ENCODE measurements around the gene CD8B2. TPM values are rescaled to one million over a fixed set of nuclear protein-coding genes. Genes with fewer than 3 reads are reported as not detected.
A peak's percentile ranks its signal among the peaks of the same experiment; 100 is the strongest.
"Not testable (repeated sequence)": the region's sequence is repeated elsewhere in the genome, so short reads cannot be mapped to it uniquely, and the experiment has no call there.

The CD8B2 gene
- polyA plus RNA-seq (2013, experiment 1 of 2), result not detected
- 0.01 TPM for polyA plus RNA-seq (2013, experiment 2 of 2)

DNA sequence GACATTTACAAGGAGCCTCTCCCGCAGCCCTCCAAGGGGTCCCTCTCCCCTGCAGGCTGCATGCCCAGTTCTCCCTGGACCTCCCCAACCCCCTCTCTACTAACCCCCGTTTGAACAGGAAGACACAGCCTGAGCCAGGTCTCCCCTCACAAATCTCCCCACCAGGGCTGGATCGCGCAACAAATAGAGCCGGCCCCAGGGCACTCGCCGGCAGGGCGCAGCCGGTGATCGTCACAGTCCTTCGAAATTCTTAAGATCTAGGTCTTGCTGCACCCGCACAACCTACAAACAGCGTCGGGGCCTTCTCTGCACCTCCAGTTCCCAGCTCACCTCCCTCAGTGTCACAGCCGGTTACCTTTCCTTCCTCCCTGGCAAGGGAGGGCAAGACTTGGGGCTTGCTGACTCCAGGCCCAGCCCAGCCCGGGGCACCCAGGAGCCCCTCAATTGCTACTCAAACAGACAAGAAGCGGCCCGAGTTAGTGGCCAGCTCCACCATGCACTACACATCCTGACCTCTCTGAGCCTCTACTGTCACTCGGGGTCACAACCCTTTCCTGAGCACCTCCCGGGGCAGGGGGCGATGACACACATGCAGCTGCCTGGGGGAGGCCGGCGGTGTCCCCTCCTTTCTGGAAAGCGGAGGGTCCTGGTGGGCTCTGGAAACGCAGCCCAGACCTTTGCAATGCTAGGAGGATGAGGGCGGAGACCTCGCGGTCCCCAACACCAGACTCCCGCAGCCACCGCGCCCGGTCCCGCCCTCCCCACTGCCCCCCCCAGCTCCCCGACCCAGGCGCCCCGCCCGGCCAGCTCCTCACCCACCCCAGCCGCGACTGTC lies at the start of gene CD8B2:
CD8B2 (plus strand) TSS at position 814 of the 835 bp plus-strand sequence. CDS start 63 bp downstream, outside the sequence.
- H2BK120ac ChIP-seq (ENCODE audit: low read depth, low read length); H3K23ac ChIP-seq (ENCODE audit: low read length); H3K27ac ChIP-seq (ENCODE audit: low read depth, low read length); H3K9ac ChIP-seq (ENCODE audit: low read length); H3K79me1 ChIP-seq (ENCODE audit: low read length); H3K4me3 ChIP-seq (ENCODE audit: low read length); H3K4me2 ChIP-seq (ENCODE audit: low read length); H3K36me3 ChIP-seq (ENCODE audit: control insufficient read depth, insufficient read depth, low read length); H4K5ac ChIP-seq (ENCODE audit: low read length); H2BK15ac ChIP-seq (replicated peaks; ENCODE audit: low read depth); H2BK5ac ChIP-seq (ENCODE audit: low read length); H3K18ac ChIP-seq (ENCODE audit: low read length); H4K8ac ChIP-seq (ENCODE audit: low read depth, low read length); H3K27me3 ChIP-seq (ENCODE audit: insufficient read depth, low read length, poor library complexity); H3K4me1 ChIP-seq (ENCODE audit: control insufficient read depth, low read depth, low read length); H3K4ac ChIP-seq (ENCODE audit: low read depth, low read length); H3K79me2 ChIP-seq (ENCODE audit: control insufficient read depth, insufficient read depth, low read length); H2AK5ac ChIP-seq (ENCODE audit: low read length); H3K56ac ChIP-seq (ENCODE audit: low read length): not testable (repeated sequence)
- DNase-seq, result peak; percentile 8
- WGBS (ENCODE audit: extremely low coverage, insufficient coverage, low lambda C conversion rate), result no CpG with 5 or more reads among the region's 39 CpGs

DNA sequence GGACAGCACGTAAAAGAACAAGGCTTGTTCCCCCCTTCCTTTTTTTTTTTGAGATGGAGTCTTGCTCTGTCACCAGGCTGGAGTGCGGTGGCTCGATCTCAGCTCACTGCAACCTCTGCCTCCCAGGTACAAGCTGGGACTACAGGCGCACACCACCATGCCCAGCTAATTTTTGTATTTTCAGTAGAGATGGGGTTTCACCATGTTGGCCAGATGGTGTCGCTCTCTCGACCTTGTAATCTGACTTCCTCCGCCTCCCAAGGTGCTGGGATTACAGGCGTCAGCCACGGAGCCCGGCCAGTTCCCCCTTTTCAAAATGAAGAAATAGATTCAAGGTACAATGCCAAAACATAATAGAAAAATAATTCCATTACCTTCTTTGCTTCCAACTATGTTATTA lies 25.3 kb upstream of the CD8B2 start:
- not testable (repeated sequence) for H3K79me2 ChIP-seq (ENCODE audit: control insufficient read depth, insufficient read depth, low read length); H3K79me1 ChIP-seq (ENCODE audit: low read length); H3K56ac ChIP-seq (ENCODE audit: low read length); H4K8ac ChIP-seq (ENCODE audit: low read depth, low read length); H2BK5ac ChIP-seq (ENCODE audit: low read length); H3K27ac ChIP-seq (ENCODE audit: low read depth, low read length); H4K5ac ChIP-seq (ENCODE audit: low read length); H3K4ac ChIP-seq (ENCODE audit: low read depth, low read length); H2AK5ac ChIP-seq (ENCODE audit: low read length); H2BK120ac ChIP-seq (ENCODE audit: low read depth, low read length); H2BK15ac ChIP-seq (replicated peaks; ENCODE audit: low read depth); H3K18ac ChIP-seq (ENCODE audit: low read length); H3K23ac ChIP-seq (ENCODE audit: low read length); H3K27me3 ChIP-seq (ENCODE audit: insufficient read depth, low read length, poor library complexity); H3K9ac ChIP-seq (ENCODE audit: low read length); H3K4me1 ChIP-seq (ENCODE audit: control insufficient read depth, low read depth, low read length); H3K4me3 ChIP-seq (ENCODE audit: low read length); H3K36me3 ChIP-seq (ENCODE audit: control insufficient read depth, insufficient read depth, low read length); H3K4me2 ChIP-seq (ENCODE audit: low read length)
- WGBS (ENCODE audit: extremely low coverage, insufficient coverage, low lambda C conversion rate), result no CpG with 5 or more reads among the region's 10 CpGs
- peak; percentile 50 for DNase-seq

DNA sequence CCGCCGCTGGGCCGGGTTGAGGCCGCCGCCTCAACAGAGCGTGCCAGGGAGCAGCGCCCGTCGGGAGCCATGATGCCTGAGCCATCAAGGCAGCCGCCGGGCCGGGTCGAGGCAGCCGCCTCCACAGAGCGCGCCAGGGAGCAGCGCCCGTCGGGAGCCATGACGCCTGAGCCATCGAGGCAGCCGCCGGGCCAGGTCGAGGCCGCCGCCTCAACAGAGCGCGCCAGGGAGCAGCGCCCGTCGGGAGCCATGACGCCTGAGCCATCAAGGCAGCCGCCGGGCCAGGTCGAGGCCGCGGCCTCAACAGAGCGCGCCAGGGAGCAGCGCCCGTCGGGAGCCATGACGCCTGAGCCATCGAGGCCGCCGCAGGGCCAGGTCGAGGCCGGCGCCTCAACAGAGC lies 19.6 kb upstream of the CD8B2 start:
- H3K27me3 ChIP-seq (ENCODE audit: insufficient read depth, low read length, poor library complexity); H3K56ac ChIP-seq (ENCODE audit: low read length); H4K5ac ChIP-seq (ENCODE audit: low read length); H2AK5ac ChIP-seq (ENCODE audit: low read length); H3K18ac ChIP-seq (ENCODE audit: low read length); H3K4me3 ChIP-seq (ENCODE audit: low read length); H3K79me1 ChIP-seq (ENCODE audit: low read length); H3K36me3 ChIP-seq (ENCODE audit: control insufficient read depth, insufficient read depth, low read length); H4K8ac ChIP-seq (ENCODE audit: low read depth, low read length); H2BK120ac ChIP-seq (ENCODE audit: low read depth, low read length); H3K4me2 ChIP-seq (ENCODE audit: low read length); DNase-seq; H3K4me1 ChIP-seq (ENCODE audit: control insufficient read depth, low read depth, low read length); H3K4ac ChIP-seq (ENCODE audit: low read depth, low read length); H2BK15ac ChIP-seq (replicated peaks; ENCODE audit: low read depth); H3K27ac ChIP-seq (ENCODE audit: low read depth, low read length); H2BK5ac ChIP-seq (ENCODE audit: low read length); H3K23ac ChIP-seq (ENCODE audit: low read length); H3K79me2 ChIP-seq (ENCODE audit: control insufficient read depth, insufficient read depth, low read length); H3K9ac ChIP-seq (ENCODE audit: low read length): not testable (repeated sequence)
- no CpG with 5 or more reads among the region's 49 CpGs for WGBS (ENCODE audit: extremely low coverage, insufficient coverage, low lambda C conversion rate)

DNA sequence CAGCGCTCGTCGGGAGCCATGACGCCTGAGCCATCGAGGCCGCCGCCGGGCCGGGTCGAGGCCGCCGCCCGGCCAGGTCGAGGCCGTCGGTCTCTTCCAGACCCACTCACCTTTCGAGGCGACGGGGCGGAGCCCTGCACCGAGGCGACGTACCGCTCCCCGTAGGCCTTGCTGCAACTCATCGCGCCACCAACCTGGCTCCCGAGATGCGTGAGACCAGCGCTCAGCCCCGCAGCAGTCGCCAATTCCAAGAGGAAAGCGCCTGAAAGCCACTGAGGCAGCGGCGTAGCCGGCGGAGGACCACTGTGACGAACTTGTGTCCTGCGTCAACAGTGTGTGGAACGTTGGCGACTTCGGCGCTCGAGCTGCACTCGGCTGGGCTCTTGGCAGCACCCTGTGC lies 19.1 kb upstream of the CD8B2 start, which contains the start of gene RGPD3:
RGPD3 (minus strand) TSS at position 307 of the 400 bp plus-strand sequence; CDS start at position 182, 125 bp downstream.
- H3K4me3 ChIP-seq (ENCODE audit: low read length); H3K4me1 ChIP-seq (ENCODE audit: control insufficient read depth, low read depth, low read length); H3K18ac ChIP-seq (ENCODE audit: low read length); H3K23ac ChIP-seq (ENCODE audit: low read length); H2BK15ac ChIP-seq (replicated peaks; ENCODE audit: low read depth); H3K4me2 ChIP-seq (ENCODE audit: low read length); H4K8ac ChIP-seq (ENCODE audit: low read depth, low read length); H3K79me1 ChIP-seq (ENCODE audit: low read length); H4K5ac ChIP-seq (ENCODE audit: low read length); H3K9ac ChIP-seq (ENCODE audit: low read length); H2BK5ac ChIP-seq (ENCODE audit: low read length); H3K27ac ChIP-seq (ENCODE audit: low read depth, low read length); H3K79me2 ChIP-seq (ENCODE audit: control insufficient read depth, insufficient read depth, low read length); H2BK120ac ChIP-seq (ENCODE audit: low read depth, low read length); H2AK5ac ChIP-seq (ENCODE audit: low read length); H3K27me3 ChIP-seq (ENCODE audit: insufficient read depth, low read length, poor library complexity); DNase-seq; H3K56ac ChIP-seq (ENCODE audit: low read length); H3K36me3 ChIP-seq (ENCODE audit: control insufficient read depth, insufficient read depth, low read length); H3K4ac ChIP-seq (ENCODE audit: low read depth, low read length): not testable (repeated sequence)
- no CpG with 5 or more reads among the region's 45 CpGs for WGBS (ENCODE audit: extremely low coverage, insufficient coverage, low lambda C conversion rate)

DNA sequence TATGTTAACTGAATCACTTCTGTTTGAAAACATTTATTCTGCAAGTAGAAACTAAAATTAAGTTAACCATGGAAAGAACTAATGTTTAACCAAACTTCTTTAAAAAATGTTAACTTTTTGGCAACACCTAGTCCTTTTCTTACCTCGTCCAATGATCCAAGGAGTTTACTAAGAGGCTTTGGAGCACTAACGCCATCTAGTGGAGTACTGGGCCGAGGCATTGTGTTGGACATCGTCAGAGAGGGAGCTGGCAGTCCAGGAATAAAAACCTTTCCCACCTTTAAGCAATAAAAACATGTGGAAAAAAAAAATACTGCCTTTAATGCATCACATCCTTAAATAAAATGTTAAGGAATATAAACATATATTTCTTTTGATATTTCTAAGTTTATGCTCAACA lies 16.5 kb upstream of the CD8B2 start:
- H2BK120ac ChIP-seq (ENCODE audit: low read depth, low read length); H2AK5ac ChIP-seq (ENCODE audit: low read length); H2BK15ac ChIP-seq (replicated peaks; ENCODE audit: low read depth); DNase-seq; H3K79me2 ChIP-seq (ENCODE audit: control insufficient read depth, insufficient read depth, low read length); H3K27me3 ChIP-seq (ENCODE audit: insufficient read depth, low read length, poor library complexity); H3K4me3 ChIP-seq (ENCODE audit: low read length); H4K8ac ChIP-seq (ENCODE audit: low read depth, low read length); H3K36me3 ChIP-seq (ENCODE audit: control insufficient read depth, insufficient read depth, low read length); H3K27ac ChIP-seq (ENCODE audit: low read depth, low read length); H3K4me2 ChIP-seq (ENCODE audit: low read length); H3K4me1 ChIP-seq (ENCODE audit: control insufficient read depth, low read depth, low read length); H3K23ac ChIP-seq (ENCODE audit: low read length); H3K79me1 ChIP-seq (ENCODE audit: low read length); H4K5ac ChIP-seq (ENCODE audit: low read length); H3K9ac ChIP-seq (ENCODE audit: low read length); H3K4ac ChIP-seq (ENCODE audit: low read depth, low read length); H3K18ac ChIP-seq (ENCODE audit: low read length); H3K56ac ChIP-seq (ENCODE audit: low read length); H2BK5ac ChIP-seq (ENCODE audit: low read length): not testable (repeated sequence)
- WGBS (ENCODE audit: extremely low coverage, insufficient coverage, low lambda C conversion rate), result no CpG with 5 or more reads among the region's 4 CpGs
